GM21360 (cell line): ENCODE data around the gene CYP2R1.
"Not testable (repeated sequence)": the region's sequence is repeated elsewhere in the genome, so short reads cannot be mapped to it uniquely, and the experiment has no call there.

Experiments
- ATAC-seq: cut with Tn5 transposase; IDR thresholded peaks from one replicate; pipeline ENCODE4 v1.9.1; 2021; ENCODE audit warnings: mild to moderate bottlenecking, moderate library complexity; ENCODE audit not compliant: unreplicated experiment

CYP2R1 gene

DNA sequence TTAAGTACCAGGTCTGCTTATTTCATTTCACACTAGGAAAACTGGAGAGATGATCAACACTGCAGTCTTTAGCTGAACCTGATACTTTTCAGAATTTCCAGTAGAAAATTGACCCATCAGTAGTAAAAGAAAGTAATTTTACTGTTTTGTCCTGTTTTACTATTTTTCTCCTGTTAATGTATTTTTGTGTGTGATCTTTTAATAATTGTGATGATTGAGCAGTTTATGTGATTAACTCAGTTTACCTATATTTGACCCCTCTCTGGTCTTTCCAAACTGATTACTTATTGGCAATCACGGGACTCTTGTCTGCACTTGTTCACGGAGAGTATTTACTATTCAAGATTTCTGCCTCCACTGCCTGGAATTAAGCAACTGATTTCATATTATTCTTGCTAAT is 546 bp upstream of the CYP2R1 start:
- no peak for ATAC-seq

DNA sequence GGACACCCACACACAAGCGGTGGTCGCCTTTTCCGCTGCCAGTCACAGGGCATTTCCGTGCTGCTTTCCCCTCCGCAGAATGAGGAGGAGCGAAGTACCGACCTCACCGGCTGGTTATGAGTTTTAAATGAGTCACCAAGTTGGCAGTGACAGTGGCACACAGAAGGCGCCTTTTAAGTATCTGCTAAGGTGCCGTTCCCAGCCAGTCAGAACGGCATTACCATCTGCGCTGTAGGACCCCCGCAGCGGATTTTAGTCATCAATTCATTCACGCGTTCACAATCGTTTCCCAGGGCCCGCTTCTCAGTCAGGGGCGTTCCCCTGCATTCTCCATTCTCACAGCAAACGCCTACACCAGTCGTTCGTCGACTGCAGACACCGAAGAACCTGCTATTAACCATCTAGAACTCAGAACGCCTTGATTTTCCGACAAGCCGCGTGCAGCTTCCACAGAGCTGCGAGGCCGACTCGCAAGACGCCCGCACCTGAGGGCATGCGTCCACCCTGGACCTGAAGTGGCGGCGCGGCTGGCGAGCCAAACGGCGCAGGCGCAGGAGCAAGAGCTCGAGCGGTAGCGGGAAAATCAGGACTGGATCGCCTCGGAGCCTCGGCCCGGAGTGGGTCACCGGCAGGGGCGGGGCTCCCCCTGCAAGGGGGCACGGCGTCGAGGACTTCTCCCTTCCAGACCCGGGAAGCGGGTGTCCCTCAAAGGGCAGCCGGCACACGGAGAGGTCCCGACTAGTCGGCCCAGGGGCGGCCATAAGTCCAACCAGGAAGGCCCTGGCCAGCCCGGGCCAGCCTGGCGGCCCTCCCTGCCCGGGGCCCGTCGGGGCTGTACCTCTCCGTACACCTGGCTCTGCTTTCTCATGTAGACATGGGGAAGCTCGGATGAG is 642 bp downstream of the CYP2R1 start:
- ATAC-seq: peak; percentile 47

DNA sequence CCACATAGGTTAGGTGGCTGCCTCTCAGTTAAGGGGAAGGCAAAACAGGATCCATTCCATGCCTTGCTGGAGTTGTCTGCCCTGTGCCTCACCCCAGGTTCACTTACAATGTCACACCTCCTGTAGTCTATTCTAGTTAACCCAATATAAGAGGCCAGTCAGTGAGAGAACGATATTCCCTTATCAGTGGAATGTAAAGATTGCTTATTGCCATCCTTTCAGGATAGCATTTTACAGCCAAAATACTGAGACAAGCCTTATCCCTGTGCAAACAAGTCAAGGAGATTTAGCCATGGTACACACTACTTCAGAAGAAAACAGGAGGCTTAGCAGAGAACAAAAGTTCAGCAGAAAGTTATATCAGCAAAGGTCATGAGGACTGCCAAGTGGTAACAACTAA is 5.5 kb downstream of the CYP2R1 start:
- ATAC-seq: no peak

DNA sequence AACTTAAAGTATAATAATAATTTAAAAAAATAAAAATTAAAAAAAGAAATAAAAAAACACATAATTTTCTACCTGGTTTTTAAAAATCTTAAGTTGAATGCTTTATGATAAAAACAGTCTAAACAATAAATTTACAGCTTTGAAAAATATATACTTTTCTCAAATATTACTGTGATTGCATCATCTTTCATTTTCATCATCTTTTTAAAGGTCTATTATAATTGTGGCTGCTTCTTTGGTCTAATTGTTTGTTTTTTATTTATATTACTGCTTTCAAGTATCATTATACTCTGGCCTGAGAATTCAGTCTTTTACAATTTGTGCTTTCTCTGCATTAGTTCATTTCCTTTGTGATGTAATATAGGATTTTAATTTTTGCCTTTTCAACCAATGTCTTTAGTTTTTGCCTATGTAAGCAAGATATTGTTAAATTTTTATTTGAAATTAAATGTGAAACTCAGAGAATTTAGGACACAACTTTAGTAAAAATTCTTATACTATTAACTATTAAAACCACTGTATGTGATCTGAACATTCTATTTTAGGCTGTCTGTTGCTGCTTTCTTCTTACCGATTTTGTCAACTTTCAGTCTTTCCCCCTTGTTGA is 7.3 kb downstream of the CYP2R1 start:
- ATAC-seq: no peak

DNA sequence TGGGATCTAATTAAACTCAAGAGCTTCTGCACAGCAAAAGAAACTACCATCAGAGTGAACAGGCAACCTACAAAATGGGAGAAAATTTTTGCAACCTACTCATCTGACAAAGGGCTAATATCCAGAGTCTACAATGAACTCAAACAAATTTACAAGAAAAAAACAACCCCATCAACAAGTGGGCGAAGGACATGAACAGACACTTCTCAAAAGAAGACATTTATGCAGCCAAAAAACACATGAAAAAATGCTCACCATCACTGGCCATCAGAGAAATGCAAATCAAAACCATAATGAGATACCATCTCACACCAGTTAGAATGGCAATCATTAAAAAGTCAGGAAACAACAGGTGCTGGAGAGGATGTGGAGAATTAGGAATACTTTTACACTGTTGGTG is 8.3 kb downstream of the CYP2R1 start:
- ATAC-seq: not testable (repeated sequence)

DNA sequence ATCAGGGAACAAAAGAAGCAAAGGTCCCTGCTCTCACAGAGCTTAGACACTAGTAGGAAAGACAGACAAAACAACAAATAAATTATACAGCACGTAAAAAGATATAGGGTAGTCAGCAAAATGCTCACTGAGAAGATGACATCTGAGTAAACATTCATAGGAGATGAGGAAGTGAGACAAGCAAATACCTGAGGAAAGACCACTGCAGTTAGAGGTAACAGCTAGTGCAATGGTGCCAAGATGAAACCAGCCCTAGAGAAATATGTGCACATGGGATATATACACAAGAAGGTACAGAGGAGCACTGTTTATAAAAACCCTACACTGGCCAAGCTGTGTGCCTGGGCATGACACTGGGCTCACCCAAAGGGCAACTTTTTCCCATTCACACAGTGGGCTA is 9.8 kb downstream of the CYP2R1 start:
- no peak for ATAC-seq

DNA sequence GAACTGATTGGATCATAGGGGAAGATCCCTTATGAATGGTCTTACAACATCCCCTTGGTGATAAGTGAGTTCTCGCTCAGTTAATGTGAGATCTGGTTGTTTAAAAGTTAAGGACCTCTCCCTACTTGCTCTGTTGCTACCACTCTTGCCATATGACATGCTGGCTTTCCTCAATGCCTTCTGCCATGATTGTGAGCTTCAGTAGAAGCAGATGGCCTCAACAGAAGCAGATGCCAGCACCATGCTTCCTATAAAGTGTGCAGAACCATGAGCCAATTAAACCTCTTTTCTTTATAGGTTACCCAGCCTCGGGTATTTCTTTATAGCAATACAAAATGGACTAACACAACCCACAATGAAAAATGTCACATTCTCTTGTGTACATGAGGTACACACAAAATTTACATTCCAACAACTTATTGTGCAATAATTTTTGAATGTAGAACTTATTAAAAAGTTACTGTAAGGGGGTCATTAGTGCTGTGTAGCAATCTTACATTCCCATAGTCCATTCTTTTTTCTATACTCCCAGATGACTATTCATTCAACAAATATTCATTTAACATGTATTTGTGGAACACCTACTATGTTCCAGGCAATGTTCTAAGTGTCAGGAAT is 10.3 kb downstream of the CYP2R1 start:
- no peak for ATAC-seq

DNA sequence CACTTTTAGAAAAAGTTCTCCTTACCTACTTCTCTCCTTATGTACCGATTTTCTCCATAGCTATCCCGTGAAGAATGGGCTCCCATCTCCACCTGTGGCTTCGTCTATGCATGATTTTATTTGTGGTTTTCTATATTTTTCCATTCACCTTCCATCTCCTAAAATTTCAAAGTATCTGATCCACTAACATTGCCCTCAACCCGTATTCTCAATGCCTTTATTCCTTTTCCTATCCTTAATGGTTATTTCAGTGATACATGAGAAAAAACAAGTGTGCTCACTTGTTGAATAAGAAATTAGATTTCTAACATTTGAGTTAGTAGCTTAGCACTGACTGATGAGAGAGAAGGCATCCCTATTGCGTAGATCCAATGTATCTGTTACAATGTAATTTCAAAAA is 16.9 kb downstream of the CYP2R1 start:
- no peak for ATAC-seq

DNA sequence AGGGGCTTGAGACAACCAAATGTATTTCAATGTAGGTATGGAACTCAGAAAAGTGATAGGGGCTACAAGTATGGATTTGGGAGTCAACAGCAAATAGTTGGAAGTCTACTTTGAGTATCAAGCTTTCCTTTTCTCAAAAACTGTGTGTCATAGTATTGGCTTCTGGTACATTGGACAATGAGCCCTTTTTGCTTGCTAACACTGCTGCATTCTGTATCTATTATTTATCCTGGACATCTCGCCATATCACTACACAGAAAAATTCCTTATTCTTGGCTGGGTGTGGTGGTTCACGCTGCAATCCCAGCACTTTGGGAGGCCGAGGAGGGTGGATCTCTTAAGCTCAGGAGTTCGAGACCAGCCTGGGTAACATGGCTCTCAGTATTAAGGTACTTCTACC is 18.4 kb downstream of the CYP2R1 start:
- ATAC-seq: no peak

DNA sequence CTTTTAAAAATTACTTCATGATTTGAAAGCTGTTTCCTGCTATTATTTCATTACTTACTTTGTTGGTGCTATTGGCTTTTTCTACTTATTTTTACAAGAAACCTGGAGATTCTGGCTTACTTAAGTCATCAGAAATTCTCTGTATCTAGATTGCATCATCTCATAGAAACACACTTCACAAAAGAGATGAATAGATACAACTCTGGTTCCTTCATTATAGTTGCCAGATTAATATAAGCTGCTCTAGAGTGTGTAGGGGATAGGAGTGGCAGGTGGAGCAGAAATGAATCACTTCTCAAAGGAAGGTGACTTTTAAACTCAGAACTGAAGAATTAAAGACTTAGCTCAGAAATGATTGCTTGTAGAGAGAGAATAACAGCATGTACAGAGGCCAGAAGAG is 20.0 kb downstream of the CYP2R1 start:
- ATAC-seq: no peak

DNA sequence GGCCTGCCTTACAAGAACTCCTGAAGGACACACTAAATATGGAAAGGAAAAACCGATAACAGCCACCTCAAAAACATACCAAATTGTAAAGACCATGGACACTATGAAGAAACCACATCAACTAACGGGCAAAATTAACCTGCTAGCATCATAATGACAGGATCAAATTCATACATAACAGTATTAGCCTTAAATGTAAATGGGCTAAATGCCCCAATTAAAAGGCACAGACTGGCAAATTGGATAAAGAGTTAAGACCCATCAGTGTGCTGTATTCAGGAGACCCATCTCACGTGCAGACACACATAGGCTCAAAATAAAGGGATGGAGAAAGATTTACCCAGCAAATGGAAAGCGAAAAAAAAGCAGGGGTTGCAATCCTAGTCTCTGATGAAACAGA is 28.3 kb downstream of the CYP2R1 start:
- ATAC-seq: not testable (repeated sequence)

DNA sequence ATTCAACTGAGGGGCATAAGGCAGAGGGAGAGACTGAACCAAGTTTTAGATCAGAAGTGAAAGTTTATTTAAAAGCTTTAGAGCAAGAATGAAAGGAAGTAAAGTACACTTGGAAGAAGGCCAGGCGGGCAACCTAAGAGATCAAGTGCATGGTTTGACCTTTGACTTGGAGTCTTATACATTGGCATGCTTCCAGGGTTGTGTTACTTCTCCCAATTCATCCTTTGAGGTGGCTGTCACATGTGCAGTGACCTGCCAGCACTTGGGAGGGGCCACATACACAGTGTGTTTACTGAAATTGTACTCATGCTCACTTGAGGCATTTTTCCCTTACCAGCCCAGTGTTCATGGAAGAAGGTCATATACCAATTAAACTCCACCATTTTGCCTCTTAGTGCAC is 30.4 kb downstream of the CYP2R1 start:
- ATAC-seq: no peak

DNA sequence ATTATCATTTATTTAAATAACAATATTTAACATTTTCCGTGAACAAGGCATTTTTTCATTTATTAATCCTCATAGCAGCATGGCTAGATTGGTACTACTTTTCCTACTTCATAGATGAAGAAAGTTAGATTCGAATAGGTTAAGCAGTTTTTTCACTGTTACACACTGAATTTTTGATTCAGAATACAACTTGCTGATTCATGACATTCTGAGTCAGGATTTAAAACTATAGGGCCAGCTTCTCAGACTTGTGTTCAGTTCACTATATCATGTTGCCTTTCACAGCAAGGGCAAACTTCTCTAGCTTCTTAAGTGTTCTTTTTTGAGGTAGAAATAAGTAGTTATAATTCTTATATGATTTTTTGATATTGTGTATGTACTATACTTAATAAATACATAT is 31.5 kb downstream of the CYP2R1 start:
- no peak for ATAC-seq

DNA sequence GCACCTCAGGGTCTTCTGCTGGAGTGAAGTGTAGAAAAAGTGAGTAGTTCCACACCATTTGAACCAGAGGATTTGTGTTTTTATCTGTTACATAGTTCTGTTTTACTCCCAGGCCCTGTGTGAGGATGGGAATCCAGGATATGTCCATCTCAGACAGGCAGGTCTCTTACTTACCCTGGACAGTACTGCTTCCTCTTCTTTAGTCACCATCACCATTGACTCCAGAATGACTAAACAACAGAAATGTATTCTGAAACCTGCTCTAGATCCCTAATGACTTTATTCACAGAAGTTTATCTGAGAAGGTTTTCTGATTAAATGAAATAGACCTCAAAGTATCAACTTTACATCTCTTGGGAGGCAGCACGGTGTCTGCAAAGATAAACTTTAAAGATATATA is 33.6 kb downstream of the CYP2R1 start:
- ATAC-seq: no peak

DNA sequence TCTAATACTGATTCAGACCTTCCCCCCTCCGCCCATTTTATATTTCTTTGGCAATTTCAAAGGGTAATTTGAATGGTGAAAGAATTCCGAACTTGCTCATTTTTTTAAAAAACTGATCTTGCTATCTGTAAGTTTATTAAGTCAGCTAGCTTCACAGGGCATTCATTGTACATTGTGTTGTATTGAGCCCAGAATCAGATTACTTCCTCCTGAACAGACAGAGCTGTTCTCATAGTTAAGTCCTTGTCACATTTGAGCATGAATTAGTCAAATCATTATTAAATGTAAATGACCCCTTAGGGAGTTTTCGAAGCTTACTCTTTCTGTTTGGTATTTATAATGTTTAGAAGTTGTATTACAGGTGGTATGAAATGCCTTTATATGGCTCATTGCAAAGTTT is 34.4 kb downstream of the CYP2R1 start:
- no peak for ATAC-seq

DNA sequence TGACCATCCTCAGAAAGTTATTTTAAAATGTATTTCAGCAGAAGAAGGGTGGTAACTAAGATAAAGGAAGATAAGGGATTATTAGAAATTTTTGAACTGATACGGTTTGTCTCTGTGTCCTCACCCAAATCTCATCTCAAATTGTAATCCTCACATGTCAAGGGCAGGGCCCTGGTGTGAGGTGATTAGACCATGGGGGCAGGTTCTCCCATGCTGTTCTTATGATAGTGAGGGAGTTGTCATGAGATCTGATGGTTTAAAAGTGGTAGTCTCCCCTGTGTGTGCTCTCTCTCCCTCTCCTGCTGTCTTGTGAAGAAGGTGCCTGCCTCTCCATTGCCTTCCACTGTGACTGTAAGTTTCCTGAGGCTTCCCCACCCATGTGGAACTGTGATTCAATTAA is 36.1 kb downstream of the CYP2R1 start:
- ATAC-seq: no peak

DNA sequence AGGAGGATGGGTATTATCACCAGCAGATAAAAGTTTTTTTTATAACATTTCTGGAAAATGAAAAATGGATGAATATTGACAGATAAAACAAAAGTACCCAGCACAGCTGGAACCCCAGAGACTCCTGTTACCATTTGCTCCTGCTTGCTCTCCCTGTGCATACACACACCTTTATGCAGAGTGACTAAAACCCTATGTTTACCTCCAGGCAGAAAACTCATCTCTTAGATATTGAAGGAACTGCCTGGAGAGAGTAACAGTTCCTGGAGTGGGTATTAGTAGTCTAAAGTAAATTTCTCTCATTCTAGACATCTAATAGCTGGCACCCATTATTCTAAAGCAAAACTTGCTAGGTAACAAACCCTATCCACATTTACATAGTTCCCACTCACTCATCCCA is 38.0 kb downstream of the CYP2R1 start:
- no peak for ATAC-seq

DNA sequence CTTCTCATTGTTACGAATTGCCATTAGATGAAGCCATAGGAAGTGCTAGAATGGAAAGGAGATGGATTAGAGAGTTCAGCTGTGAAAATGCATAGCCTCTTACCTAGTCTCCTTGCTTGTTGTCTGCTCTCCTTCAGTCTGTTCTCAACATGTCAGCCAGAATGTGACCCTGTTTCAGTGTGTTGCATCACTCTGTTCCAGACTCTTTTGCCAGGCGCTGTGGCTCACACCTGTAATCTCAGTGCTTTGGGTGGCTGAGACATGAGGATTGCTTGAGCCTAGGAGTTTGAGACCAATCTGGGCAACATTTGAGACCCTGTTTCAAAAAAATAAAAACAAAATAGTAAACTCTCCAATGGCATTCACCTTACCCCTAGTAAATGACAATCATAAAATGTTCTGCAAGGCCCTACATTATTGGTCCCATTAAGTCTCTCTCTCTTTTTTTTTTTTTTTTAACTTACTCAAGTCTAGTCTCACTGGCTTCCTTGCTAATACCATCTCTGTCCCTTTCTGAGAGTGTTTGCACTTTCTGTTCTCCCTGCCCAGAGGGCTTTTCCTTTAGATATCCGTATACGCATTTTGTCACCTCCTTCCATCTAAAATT is 39.4 kb downstream of the CYP2R1 start:
- no peak for ATAC-seq

DNA sequence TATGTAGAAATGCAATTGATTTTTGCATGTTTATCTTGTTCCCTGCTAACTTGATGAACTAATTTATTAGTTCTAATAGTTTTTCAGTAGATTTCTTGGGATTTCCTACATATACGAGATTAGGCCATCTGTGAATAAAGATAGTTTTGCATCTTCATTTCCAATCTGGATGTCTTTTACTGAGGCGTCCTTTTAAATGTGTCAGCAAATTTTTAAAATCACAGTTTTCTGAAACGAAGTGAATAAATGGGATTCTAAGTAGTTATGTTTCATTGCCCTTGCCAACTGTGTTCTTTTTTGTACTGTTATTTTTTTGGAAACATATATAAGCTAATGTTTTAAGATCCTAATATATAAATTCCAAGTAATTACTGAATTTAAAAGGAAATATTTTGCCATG is 50.0 kb downstream of the CYP2R1 start:
- ATAC-seq: no peak

DNA sequence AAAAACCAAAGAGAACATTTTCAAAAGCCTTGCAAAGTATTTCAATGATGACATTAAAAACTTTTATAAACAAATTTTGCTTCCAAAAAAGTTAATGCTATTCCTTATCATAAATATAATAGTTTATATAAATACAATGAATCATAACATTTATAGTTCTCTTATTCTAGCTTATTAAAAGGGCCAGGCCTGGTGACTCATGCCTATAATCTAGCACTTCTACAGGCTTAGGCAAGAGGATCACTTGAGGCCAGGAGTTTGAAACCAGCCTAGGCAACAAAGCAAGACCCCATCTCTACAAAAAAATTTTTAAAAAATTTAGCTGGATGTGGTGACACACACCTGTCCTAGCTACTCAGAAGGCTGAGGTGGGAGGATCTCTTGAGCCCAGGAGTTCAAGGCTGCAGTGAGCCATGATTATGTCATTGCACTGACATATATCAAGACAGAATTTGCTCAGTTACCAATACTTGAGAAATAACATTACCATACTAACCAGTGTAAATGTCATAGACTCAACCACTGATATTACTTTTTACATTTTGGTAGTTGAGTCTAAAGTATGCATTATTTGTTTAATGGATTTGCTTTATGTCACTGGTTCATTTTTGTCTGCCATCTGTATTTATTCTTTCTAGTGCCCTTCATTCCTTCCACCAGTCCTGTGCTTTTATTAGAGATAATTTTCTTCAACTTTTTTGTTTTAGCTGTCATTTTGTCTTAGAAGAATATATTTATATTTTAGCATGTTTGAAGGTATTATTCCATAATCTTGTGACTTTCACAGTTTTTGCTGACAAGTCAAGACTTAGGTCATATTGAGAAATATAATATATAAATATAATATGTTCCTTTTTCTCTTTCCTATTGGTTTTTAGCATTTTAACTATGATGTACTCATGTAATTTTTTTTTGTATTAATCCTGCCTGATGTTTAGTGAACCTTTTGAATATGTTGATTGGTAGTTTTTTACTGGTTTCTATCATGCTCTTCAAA is 56.2 kb downstream of the CYP2R1 start:
- no peak for ATAC-seq
